Brain microvascular endothelial cell (primary cell): Measurements from ENCODE around the gene JAG1.

ENCODE experiments used
- DNase-seq: peaks from one replicate; pipeline ENCODE4 v3.0.0-alpha.2; 2020
- H3K27ac ChIP-seq: fragments of 250-450 bp; sonication (Bioruptor Pico); 2 replicates; pipeline ENCODE4 v1.5.1; 2020; ENCODE audit warnings: mild to moderate bottlenecking, moderate library complexity
- H3K27me3 ChIP-seq: fragments of 250-450 bp; sonication (Bioruptor Pico); replicated peaks from 2 replicates; pipeline ENCODE4 v1.5.1; 2020; ENCODE audit warnings: mild to moderate bottlenecking
- H3K36me3 ChIP-seq: fragments of 250-450 bp; sonication (Bioruptor Pico); replicated peaks from 2 replicates; pipeline ENCODE4 v1.5.1; 2020; ENCODE audit warnings: mild to moderate bottlenecking
- H3K4me3 ChIP-seq: 2 replicates; pipeline ENCODE4 v1.5.1; 2011; ENCODE audit warnings: low read depth, mild to moderate bottlenecking, control low read depth, low read length, moderate library complexity
- CTCF ChIP-seq: IDR thresholded peaks from 2 replicates; pipeline ENCODE4 v1.5.1; 2011; ENCODE audit warnings: low read depth, mild to moderate bottlenecking, moderate library complexity, low read length, control low read depth, inconsistent platforms; ENCODE audit errors: missing control alignments
- in situ Hi-C: cut with HindIII; loops from 2 replicates; pipeline ENCODE4 v1.10.0; 2017; ENCODE audit warnings: low sequenced_read_pairs, low pct_ligation_motif_present

JAG1 gene

DNA sequence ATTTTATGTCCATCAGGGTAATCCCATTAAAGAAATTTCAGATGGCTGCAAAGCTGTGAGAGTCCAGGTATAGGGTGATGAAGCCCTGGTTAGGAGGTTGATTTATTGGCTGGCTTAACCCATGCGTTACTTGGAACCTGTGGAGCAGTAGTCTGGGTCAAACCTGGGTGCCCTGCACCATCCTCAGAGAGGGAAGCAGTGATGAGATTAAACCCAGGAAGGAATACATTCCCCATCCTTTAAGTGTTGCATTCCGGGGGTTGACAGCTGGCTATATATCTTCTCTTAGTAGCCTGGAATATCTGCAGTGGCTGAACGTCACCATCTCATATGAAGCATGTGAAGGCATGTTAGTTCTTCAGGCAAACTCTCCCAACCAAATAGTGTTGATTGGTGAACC lies 44.9 kb upstream of the JAG1 start:
- no peak for DNase-seq
- no peak overlapping the region for H3K27ac ChIP-seq
- no peak overlapping the region for H3K4me3 ChIP-seq
- no peak for TF ChIP-seq CTCF
- in situ Hi-C loops: no loop called here
- no peaks in the 10 kb centered on the region for H3K27me3 ChIP-seq
- H3K36me3 ChIP-seq: no peaks in the 10 kb centered on the region

DNA sequence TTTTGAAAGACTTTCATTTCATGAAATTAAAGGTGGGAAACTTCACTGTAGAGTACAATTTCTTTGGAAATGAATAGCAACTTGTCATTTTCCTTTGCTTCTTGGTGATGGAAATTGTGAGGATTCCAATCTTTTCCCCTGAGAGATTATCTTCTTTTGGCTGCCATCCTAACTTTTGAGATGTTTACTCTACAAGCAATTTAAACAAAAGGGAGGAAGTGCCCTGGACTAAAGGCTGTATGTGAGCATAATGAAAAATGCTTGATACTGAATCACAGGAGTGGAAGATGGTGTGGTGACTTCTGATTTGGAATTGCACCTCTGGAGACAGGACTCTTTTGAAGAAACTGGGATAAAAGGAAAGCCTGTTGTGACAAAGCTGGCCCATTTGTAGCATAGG lies 43.1 kb upstream of the JAG1 start:
- Histone ChIP-seq H3K36me3 (no peaks in the 10 kb centered on the region), H3K4me3 (no peak overlapping the region), H3K27me3 (no peaks in the 10 kb centered on the region), H3K27ac (peak overlapping the region; percentile 46)
- in situ Hi-C loops: no loop called here
- peak; percentile 40 for DNase-seq
- TF ChIP-seq CTCF: no peak

DNA sequence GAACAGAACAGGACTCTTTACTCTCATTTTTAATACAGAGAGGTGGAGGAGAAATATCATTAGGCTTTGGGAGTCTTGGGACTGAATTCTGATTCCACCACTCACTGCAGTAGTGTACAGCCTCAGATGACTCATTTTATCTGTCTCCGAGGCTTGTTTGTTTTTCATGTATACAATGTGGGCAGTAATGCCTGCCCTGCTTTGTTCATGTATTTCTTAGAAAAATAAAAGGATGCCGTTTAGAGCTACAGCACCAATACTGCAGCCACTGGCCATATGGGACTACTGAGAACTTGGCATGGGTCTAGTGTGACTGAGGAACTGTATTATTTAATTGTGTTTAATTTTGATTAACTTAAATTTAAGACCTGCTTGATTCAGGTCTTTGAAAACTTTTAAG lies 41.2 kb upstream of the JAG1 start:
- H3K27me3 ChIP-seq: no peaks in the 10 kb centered on the region
- TF ChIP-seq CTCF: no peak
- no peaks in the 10 kb centered on the region for H3K36me3 ChIP-seq
- H3K4me3 ChIP-seq: no peak overlapping the region
- H3K27ac ChIP-seq: peak overlapping the region; percentile 51
- DNase-seq: peak; percentile 68
- in situ Hi-C loops: no loop called here

- Histone ChIP-seq H3K27ac (peak overlapping the region; percentile 51), H3K27me3 (no peaks in the 10 kb centered on the region), H3K4me3 (no peak overlapping the region), H3K36me3 (no peaks in the 10 kb centered on the region)
- TF ChIP-seq CTCF: no peak
- DNase-seq: no peak
- in situ Hi-C loops: no loop called here
Observed at GRCh38 chr20:10714236-10714975, 40.6 kb upstream of the JAG1 start.

- no peak for TF ChIP-seq CTCF
- H3K36me3 ChIP-seq: no peaks in the 10 kb centered on the region
- H3K27me3 ChIP-seq: no peaks in the 10 kb centered on the region
- H3K27ac ChIP-seq: no peak overlapping the region
- in situ Hi-C loops: no loop called here
- DNase-seq: no peak
- no peak overlapping the region for H3K4me3 ChIP-seq
Observed at GRCh38 chr20:10713161-10713560, 39.4 kb upstream of the JAG1 start.

GRCh38 chr20:10711903-10712451 lies 38.2 kb upstream of the JAG1 start:
- TF ChIP-seq CTCF: no peak

More at GRCh38 chr20:10711903-10712451, 38.2 kb upstream of the JAG1 start:
- Histone ChIP-seq H3K27me3 (no peaks in the 10 kb centered on the region), H3K4me3 (no peak overlapping the region), H3K36me3 (no peaks in the 10 kb centered on the region), H3K27ac (no peak overlapping the region)
- in situ Hi-C loops: no loop called here
- no peak for DNase-seq
